Kidney epithelial cell (primary cell): Measurements from ENCODE around the gene PAAF1. TPM values are rescaled to one million over a fixed set of nuclear protein-coding genes. Genes with fewer than 3 reads are reported as not detected.

Experiments used
- DNase-seq: peaks from one replicate; pipeline ENCODE4 v3.0.0-alpha.2; 2010; ENCODE audit warnings: low read depth
- H3K27me3 ChIP-seq: 2 replicates; pipeline ENCODE4 v1.6.0; 2011; ENCODE audit warnings: low read length; ENCODE audit not compliant: control insufficient read depth, insufficient read depth
- H3K36me3 ChIP-seq: 2 replicates; pipeline ENCODE4 v1.5.1; 2011; ENCODE audit warnings: low read length; ENCODE audit not compliant: control insufficient read depth, insufficient read depth
- H3K4me3 ChIP-seq: 2 replicates; pipeline ENCODE4 v1.5.1; 2011; ENCODE audit warnings: low read depth, mild to moderate bottlenecking, control low read depth, low read length
- CTCF ChIP-seq: IDR thresholded peaks from 2 replicates; pipeline ENCODE4 v1.5.1; 2011; ENCODE audit warnings: mild to moderate bottlenecking, moderate library complexity, low read length, control low read depth, inconsistent platforms; ENCODE audit not compliant: insufficient read depth, poor library complexity, severe bottlenecking
- total RNA-seq: library from RNA; depleted of rRNA; stranded (reverse); fragments of >200 nt; gene quantifications from 2 replicates; pipeline ENCODE4 v1.2.3, GENCODE V29; 2015

PAAF1 gene
- total RNA-seq, 1 donor from 2014 or later = 11.9 TPM

DNA sequence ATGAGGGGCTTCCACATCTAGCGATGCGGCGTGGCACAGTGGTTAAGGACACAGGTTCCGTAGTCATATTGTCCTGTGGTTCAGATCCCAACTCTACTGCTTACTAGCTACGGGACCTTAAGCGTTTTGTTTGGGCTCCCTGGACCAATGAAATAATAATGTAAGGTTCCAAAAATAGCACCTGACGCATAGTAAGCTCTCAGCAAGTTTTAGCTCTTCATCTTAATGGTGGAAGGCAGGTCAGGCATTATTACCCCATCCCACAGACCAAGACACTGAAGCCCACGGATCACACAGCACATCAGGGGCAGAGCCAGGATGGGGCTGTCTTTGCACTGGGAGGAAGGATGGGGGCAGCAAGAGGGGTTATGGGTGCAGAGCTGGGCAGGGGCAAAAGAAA, 87.1 kb downstream of the PAAF1 start:
- Histone ChIP-seq H3K4me3 (no peak overlapping the region), H3K27me3 (no peaks in the 10 kb centered on the region), H3K36me3 (no peaks in the 10 kb centered on the region)
- TF ChIP-seq CTCF = no peak
- no peak for DNase-seq

GRCh38 chr11:73965076-73965763, 88.4 kb downstream of the PAAF1 start:
- no peaks in the 10 kb centered on the region for H3K27me3 ChIP-seq
- H3K36me3 ChIP-seq = no peaks in the 10 kb centered on the region
- no peak for TF ChIP-seq CTCF
- DNase-seq = no peak
- no peak overlapping the region for H3K4me3 ChIP-seq

GRCh38 chr11:73965764-73966121, 88.9 kb downstream of the PAAF1 start:
- H3K4me3 ChIP-seq = no peak overlapping the region
- no peak for TF ChIP-seq CTCF
- DNase-seq = no peak
- no peaks in the 10 kb centered on the region for H3K36me3 ChIP-seq
- H3K27me3 ChIP-seq = no peaks in the 10 kb centered on the region

- no peak for DNase-seq
- H3K27me3 ChIP-seq = no peaks in the 10 kb centered on the region
These were observed 91.7 kb downstream of the PAAF1 start for GRCh38 chr11:73968356-73968966.

GRCh38 chr11:73969091-73969490, 92.3 kb downstream of the PAAF1 start:
- no peaks in the 10 kb centered on the region for H3K36me3 ChIP-seq
- H3K27me3 ChIP-seq = no peaks in the 10 kb centered on the region
- TF ChIP-seq CTCF = no peak

More at GRCh38 chr11:73968356-73968966, 91.7 kb downstream of the PAAF1 start:
- Histone ChIP-seq H3K4me3 (no peak overlapping the region), H3K36me3 (no peaks in the 10 kb centered on the region)
- no peak for TF ChIP-seq CTCF

More at GRCh38 chr11:73969091-73969490, 92.3 kb downstream of the PAAF1 start:
- no peak overlapping the region for H3K4me3 ChIP-seq
- DNase-seq = no peak
